WTC11 (cell line): ENCODE data around the gene TDP1.

ENCODE experiments used
- ARID4B ChIP-seq: sonication (generic); formaldehyde crosslinking; IDR thresholded peaks from 2 replicates; pipeline ENCODE4 v1.8.0; 2023; ENCODE audit warnings: missing genetic modification reagents, mild to moderate bottlenecking, borderline replicate concordance
- CTCF ChIP-seq: fragments of 200-600 bp; IDR thresholded peaks from 2 replicates; pipeline ENCODE4 v1.8.0; 2022; ENCODE audit warnings: antibody characterized with exemption
- MYBL2 ChIP-seq: sonication (generic); formaldehyde crosslinking; IDR thresholded peaks from 2 replicates; pipeline ENCODE4 v1.8.1; 2023; ENCODE audit warnings: mild to moderate bottlenecking, moderate library complexity, missing genetic modification reagents
- NR3C1 ChIP-seq: sonication (generic); formaldehyde crosslinking; conservative IDR thresholded peaks from 2 replicates; pipeline ENCODE4 v1.8.1; 2023; ENCODE audit warnings: low read depth, mild to moderate bottlenecking, missing genetic modification reagents
- USF2 ChIP-seq: sonication (generic); formaldehyde crosslinking; IDR thresholded peaks from 2 replicates; pipeline ENCODE4 v1.8.1; 2023; ENCODE audit warnings: mild to moderate bottlenecking, missing genetic modification reagents, moderate library complexity

GRCh38 chr14:89977668-89978067 is 21.9 kb downstream of the TDP1 start:
- TF ChIP-seq NR3C1 (CRISPR knock-in tag) = no peak
- no peak for TF ChIP-seq CTCF
- TF ChIP-seq MYBL2 (CRISPR knock-in tag) = no peak
- no peak for TF ChIP-seq USF2 (CRISPR knock-in tag)
- TF ChIP-seq ARID4B = no peak
